ENCODE results near the gene MFSD2A.
"Not testable (repeated sequence)": the region's sequence is repeated elsewhere in the genome, so short reads cannot be mapped to it uniquely, and the experiment has no call there.

MFSD2A gene

DNA sequence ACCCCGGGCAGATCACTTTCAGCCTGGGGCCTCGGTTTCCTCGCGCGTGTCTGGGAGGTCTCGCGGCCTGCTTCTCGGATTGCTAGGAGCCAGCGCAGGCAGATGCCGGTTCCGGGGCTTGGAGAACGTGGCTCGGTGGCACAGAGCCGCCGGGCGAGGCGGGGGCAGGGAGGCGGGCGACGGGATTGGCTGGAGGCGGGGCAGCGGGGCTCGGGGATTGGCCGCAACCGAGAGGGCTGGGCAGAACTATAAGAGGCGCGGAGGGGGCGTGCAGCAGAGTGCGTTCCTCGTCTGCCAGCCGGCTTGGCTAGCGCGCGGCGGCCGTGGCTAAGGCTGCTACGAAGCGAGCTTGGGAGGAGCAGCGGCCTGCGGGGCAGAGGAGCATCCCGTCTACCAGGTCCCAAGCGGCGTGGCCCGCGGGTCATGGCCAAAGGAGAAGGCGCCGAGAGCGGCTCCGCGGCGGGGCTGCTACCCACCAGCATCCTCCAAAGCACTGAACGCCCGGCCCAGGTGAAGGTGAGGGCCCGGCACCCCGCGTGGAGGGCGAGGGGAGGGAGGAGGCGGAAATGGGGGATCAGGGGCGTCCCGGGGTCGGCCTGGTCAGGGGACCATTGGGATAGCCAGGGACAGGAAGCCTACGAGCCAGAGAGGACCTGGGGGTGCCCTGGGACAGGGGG, at the start of gene MFSD2A:
TSS of gene MFSD2A (plus strand) at position 276 of the 677 bp plus-strand sequence. CDS start at position 424, 148 bp downstream.
- in situ Hi-C loops (cut with MboI; ENCODE audit: low sequenced_read_pairs): no loop called here
- Histone ChIP-seq H3K9me3 (no peaks in the 10 kb centered on the region), H3K4me3 (peak within 1 kb of the TSS; percentile 59), H3K4me1 (peaks cover 22% of the 10 kb centered on the region), H3K36me3 (replicated peaks) (no peaks in the 10 kb centered on the region; the same call in 1 of the 2 replicates), H3K27me3 (ENCODE audit: low read depth) (no peaks in the 10 kb centered on the region)
- DNase-seq (ENCODE audit: low spot score in 2 of 2): peak; percentile 91 to 98

DNA sequence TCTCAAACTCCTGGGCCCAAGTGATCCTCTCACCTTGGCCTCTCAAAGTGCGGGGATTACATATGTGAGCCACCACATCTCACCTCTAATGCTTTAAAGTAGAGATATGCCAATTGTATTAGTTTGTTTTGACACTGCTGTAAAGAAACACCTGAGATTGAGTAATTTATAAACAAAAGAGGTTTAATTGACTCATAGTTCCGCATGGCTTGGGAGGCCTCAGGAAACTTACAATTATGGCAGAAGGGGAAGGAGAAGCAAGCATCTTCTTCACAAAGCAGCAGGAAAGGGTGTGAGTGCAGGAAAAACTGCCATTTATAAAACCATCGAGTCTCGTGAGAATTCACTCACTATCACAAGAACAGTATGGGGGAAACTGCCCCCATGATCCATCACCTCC, 49.8 kb upstream of the MFSD2A start:
- in situ Hi-C loops (cut with MboI; ENCODE audit: low sequenced_read_pairs): no loop called here
- DNase-seq (ENCODE audit: low spot score in 2 of 2): no peak

DNA sequence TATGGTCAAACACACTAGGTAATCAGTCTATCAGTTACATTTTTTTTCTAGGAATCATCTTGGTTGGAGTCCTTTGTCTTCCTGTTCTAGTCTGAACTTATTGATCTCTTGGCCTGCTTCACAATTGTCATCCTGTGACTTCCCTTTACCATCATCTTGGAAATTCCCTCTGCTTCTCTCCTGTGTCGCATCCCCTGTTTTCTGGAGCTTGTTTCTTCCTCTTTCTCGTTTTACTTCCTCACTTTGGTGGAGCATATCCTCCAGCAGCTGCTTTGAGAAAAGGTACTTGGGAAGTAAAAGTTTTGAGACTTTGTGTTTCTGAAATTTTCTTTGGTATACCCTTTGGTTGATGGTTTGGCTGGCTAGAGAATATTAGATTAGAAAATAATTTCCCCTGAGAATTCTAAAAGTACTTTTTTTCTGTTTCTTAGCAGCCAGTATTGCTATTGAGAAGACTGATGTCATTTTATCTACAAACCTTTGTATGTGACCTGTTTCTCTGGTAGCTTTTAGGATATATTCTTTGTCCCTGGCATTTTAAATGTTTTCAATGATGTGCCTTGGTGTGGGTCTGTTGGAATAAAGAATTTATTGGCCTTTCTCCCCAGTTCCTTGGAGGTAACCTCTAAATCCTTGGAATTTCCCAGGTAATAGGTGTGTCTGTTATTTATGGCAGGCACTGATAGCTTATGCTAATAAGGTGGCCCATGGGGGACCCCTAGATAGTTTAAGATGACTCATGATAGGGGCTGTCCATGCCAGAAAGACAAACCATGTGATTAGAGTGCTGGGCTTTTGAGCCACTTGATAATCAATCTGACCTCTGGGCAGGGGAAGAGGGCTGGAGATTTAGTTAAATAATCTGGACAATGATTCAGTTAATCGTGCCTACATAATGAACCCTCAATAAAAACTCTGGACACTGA, 47.2 kb upstream of the MFSD2A start:
- no peak overlapping the region for H3K4me3 ChIP-seq
- H3K9me3 ChIP-seq: peaks cover 11% of the 10 kb centered on the region
- H3K4me1 ChIP-seq: no peaks in the 10 kb centered on the region
- in situ Hi-C loops (cut with MboI; ENCODE audit: low sequenced_read_pairs): no loop called here
- DNase-seq (ENCODE audit: low spot score in 2 of 2): no peak
- H3K36me3 ChIP-seq (replicated peaks): no peaks in the 10 kb centered on the region
- no peaks in the 10 kb centered on the region for H3K27me3 ChIP-seq (ENCODE audit: low read depth)

More for the DNA sequence above, 49.8 kb upstream of the MFSD2A start:
- Histone ChIP-seq H3K4me3 (no peak overlapping the region), H3K4me1 (no peaks in the 10 kb centered on the region; the same call in 1 of the 2 replicates), H3K36me3 (replicated peaks) (no peaks in the 10 kb centered on the region), H3K9me3 (peaks cover 11% of the 10 kb centered on the region), H3K27me3 (ENCODE audit: low read depth) (no peaks in the 10 kb centered on the region)

DNA sequence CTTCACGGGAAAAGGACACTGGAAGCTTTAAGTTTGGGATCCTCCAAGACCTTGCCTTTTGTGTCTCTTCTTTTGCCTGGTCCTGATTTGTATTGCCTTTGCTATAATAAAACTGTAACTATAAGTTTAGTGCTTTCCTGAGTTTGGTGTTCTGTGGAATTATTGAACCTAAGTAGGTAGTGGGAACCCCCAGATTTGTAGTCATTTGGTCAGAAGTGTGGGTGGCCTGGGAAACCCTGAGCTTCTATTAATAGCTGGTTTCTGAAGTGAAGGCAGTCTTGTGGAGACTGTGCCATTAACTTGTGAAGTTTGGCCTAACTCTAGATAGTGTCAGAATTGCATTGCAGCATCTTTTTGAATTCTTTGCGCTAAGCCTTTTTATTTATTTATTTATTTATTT, 46.4 kb upstream of the MFSD2A start:
- in situ Hi-C loops (cut with MboI; ENCODE audit: low sequenced_read_pairs): no loop called here
- H3K4me1 ChIP-seq: no peaks in the 10 kb centered on the region
- H3K4me3 ChIP-seq: no peak overlapping the region
- peaks cover 11% of the 10 kb centered on the region for H3K9me3 ChIP-seq
- DNase-seq (ENCODE audit: low spot score in 2 of 2): no peak
- H3K27me3 ChIP-seq (ENCODE audit: low read depth): no peaks in the 10 kb centered on the region
- H3K36me3 ChIP-seq (replicated peaks): no peaks in the 10 kb centered on the region

DNA sequence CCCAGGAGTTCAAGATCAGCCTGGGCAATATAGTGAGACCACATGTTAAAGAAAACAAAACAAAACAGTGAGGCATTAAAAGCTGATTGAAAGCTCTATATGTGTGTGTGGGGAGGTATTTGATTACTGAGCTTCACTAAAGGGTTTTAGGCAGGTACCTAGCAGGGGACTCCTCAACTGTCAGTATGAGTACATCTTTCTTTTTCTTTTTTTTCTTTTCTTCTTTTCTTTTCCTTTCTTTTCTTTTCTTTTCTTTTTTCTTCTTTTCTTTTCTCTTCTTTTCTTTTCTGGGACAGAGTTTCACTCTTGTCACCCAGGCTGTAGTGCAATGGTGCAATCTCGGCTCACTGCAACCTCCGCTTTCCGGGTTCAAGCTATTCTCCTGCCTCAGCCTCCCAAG, 44.7 kb upstream of the MFSD2A start:
- Histone ChIP-seq H3K36me3 (replicated peaks) (no peaks in the 10 kb centered on the region), H3K9me3 (peaks cover 11% of the 10 kb centered on the region), H3K27me3 (ENCODE audit: low read depth) (no peaks in the 10 kb centered on the region), H3K4me1 (no peaks in the 10 kb centered on the region), H3K4me3 (no peak overlapping the region)
- in situ Hi-C loops (cut with MboI; ENCODE audit: low sequenced_read_pairs): no loop called here
- DNase-seq (ENCODE audit: low spot score in 2 of 2): no peak

DNA sequence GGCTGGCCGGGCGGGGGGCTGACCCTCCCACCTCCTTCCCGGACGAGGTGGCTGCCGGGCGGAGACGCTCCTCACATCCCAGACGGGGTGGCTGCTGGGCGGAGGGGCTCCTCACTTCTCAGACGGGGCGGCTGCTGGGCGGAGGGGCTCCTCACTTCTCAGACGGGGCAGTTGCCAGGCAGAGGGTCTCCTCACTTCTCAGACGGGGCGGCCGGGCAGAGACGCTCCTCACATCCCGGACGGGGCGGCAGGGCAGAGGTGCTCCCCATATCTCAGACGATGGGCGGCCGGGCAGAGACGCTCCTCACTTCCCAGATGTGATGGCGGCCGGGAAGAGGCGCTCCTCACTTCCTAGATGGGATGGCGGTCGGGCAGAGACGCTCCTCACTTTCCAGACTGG, 41.8 kb upstream of the MFSD2A start:
- H3K27me3 ChIP-seq (ENCODE audit: low read depth); H3K4me1 ChIP-seq; H3K36me3 ChIP-seq (replicated peaks); H3K9me3 ChIP-seq; in situ Hi-C loops (cut with MboI; ENCODE audit: low sequenced_read_pairs); H3K4me3 ChIP-seq; DNase-seq (ENCODE audit: low spot score in 2 of 2): not testable (repeated sequence)

DNA sequence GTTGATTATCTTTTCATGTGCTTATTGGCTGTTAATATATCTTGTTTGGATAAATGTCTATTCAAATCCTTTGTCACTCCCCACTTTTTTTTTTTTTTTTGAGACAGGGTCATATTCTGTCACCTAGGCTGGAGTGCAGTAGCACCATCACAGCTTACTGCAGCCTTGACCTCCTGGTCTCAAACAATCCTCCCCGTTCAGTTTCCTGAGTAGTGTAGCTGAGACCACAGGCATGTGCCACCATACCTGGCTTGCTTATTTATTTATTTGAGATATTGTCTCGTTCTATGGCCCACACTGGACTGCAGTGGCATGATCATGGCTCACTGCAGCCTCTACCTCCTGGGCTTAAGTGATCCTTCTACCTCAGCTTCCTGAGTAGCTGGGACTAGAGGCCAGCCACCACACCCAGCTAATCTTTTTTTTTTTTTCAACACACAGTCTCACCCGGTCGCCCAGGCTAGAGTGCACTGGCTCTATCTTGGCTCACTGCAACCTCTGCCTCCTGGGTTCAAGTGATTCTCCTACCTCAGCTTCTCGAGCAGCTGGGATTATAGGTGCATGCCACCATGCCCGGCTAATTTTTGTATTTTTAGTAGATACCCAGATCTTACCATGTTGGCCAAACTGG, 39.3 kb upstream of the MFSD2A start:
- Histone ChIP-seq H3K9me3 (no peaks in the 10 kb centered on the region), H3K36me3 (replicated peaks) (no peaks in the 10 kb centered on the region), H3K27me3 (ENCODE audit: low read depth) (no peaks in the 10 kb centered on the region), H3K4me3 (no peak overlapping the region), H3K4me1 (no peaks in the 10 kb centered on the region)
- no peak for DNase-seq (ENCODE audit: low spot score in 2 of 2)
- in situ Hi-C loops (cut with MboI; ENCODE audit: low sequenced_read_pairs): loop anchor here (5.0 kb wide), 2 partner anchors 57 to 93 kb away; no protein-coding TSS in a partner anchor

DNA sequence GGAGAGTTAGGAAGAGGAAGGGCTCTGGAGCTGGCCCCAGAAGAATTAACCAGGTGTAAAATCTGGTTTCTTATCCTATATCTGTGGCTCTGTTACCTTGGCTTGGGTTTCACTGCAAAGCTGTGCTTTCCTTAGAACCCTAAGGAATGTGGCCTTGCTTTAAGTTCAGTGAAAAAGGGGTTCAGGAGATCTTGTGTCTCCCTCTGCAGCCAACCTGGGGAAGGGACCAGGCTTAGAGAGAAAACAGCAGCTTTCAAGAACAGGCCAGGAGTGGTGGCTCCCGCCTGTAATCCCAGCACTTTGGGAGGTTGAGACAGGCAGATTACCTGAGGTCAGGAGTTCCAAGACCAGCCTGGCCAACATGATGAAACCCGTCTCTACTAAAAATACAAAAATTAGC, 37.1 kb upstream of the MFSD2A start:
- no peaks in the 10 kb centered on the region for H3K27me3 ChIP-seq (ENCODE audit: low read depth)
- no peak for DNase-seq (ENCODE audit: low spot score in 2 of 2)
- in situ Hi-C loops (cut with MboI; ENCODE audit: low sequenced_read_pairs): loop anchor here (5.0 kb wide), 2 partner anchors 54 to 96 kb away; no protein-coding TSS in a partner anchor
- no peaks in the 10 kb centered on the region for H3K9me3 ChIP-seq
- H3K36me3 ChIP-seq (replicated peaks): no peaks in the 10 kb centered on the region
- H3K4me1 ChIP-seq: no peaks in the 10 kb centered on the region
- H3K4me3 ChIP-seq: no peak overlapping the region

DNA sequence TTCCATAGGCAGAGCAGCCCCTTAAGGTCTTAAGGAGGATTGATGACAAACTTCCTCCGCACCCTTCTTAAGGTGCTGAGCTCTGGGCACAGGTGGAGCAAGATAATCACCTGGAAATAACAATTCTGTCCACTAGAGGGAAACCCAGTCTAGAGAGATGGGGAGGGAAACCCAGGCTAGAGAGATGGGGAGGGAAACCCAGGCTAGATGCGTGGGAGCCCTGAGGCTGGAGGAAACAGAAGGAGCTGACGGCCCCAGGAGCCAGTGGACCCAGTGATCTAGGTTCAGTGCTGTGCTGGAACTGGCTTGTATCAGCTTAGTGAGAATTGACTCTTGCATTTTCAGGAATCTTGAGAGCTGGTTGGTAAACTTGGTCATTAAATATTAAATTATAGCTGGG, 35.4 kb upstream of the MFSD2A start:
- no peaks in the 10 kb centered on the region for H3K27me3 ChIP-seq (ENCODE audit: low read depth)
- in situ Hi-C loops (cut with MboI; ENCODE audit: low sequenced_read_pairs): loop anchor here (5.0 kb wide), 2 partner anchors 53 to 97 kb away; no protein-coding TSS in a partner anchor
- H3K36me3 ChIP-seq (replicated peaks): no peaks in the 10 kb centered on the region
- no peaks in the 10 kb centered on the region for H3K9me3 ChIP-seq
- H3K4me1 ChIP-seq: no peaks in the 10 kb centered on the region
- DNase-seq (ENCODE audit: low spot score in 2 of 2): peak; percentile 69 to 71
- no peak overlapping the region for H3K4me3 ChIP-seq

DNA sequence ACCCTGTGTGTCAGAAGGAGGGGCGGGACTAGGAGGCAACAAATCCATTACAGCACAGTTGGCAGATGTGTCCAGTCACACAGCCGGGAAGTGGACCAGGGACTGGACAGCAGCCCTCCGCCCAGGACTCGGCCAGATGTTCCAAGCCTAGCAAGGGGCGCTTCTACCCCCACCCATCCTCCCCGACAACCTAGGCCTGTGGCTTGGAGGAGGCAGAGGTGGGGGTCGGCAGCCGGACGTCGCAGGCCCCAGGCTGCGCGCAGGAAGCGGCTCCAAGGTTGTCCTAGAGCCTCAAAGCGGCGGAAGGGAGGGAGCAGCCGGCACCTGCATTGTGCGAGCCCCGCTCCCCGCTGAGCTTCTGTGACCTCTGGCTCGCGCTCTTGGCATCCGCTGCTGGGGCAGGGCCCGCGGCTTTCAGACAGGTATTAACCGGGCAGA, 32.7 kb upstream of the MFSD2A start:
- H3K9me3 ChIP-seq: no peaks in the 10 kb centered on the region
- DNase-seq (ENCODE audit: low spot score in 2 of 2): no peak
- H3K4me1 ChIP-seq: no peaks in the 10 kb centered on the region
- H3K4me3 ChIP-seq: no peak overlapping the region
- no peaks in the 10 kb centered on the region for H3K36me3 ChIP-seq (replicated peaks)
- H3K27me3 ChIP-seq (ENCODE audit: low read depth): no peaks in the 10 kb centered on the region
- in situ Hi-C loops (cut with MboI; ENCODE audit: low sequenced_read_pairs): no loop called here

DNA sequence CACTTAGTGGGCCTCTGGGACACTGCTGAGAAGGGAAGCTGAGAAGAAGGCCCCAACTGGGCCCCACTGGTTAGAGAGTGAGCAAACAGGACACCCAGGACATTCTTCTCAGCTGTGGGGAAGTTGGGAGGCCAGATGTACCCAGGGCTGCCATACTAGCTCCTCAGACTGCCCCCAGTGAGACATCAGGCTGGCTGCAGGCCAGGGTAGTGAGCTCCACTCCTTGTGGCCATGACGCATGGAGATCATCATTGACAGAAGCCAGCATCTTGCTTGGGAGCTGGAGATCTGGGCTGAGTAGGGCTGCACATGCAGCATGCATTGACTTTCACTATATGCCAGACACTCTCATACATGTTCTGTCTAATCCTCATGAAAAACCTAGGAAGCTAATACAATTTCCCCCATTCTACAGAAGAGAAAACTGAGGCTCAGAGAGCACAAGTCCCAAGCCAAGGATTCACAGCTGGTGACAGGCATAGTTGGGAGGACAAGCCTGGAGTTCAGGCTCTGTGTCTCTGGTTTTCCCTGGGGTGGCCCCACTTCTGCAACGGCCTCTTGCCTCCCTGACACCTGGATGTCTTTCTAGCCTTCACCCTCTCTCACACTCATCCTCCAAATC, 29.1 kb upstream of the MFSD2A start:
- no peak for DNase-seq (ENCODE audit: low spot score in 2 of 2)

DNA sequence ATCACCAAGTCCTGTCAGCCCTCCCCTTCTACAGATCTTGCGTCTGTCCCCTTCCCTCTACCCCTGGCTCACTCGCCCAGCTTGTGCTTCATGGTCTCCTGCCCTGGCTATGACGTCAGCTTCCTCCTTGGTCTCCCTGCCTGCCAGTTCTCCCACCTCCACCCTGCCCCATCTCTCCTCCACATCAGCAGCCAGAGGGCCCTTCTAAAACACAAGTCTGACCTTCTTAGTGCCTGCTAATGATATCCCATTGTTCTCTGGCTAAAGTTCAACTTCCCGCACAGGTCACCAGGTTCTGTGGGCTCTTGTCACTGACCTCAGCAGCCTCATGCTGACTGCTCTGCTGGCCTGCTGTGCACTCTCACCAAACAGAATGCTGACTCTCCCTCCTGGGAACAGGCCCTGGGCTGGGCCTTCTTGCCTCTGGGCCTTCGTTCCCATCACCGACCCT, 28.6 kb upstream of the MFSD2A start:
- DNase-seq (ENCODE audit: low spot score in 2 of 2): no peak
- in situ Hi-C loops (cut with MboI; ENCODE audit: low sequenced_read_pairs): no loop called here
- Histone ChIP-seq H3K36me3 (replicated peaks) (no peaks in the 10 kb centered on the region), H3K9me3 (no peaks in the 10 kb centered on the region), H3K4me1 (no peaks in the 10 kb centered on the region), H3K27me3 (ENCODE audit: low read depth) (no peaks in the 10 kb centered on the region), H3K4me3 (no peak overlapping the region)

More for the DNA sequence above, 29.1 kb upstream of the MFSD2A start:
- Histone ChIP-seq H3K9me3 (no peaks in the 10 kb centered on the region), H3K4me3 (no peak overlapping the region), H3K4me1 (no peaks in the 10 kb centered on the region), H3K27me3 (ENCODE audit: low read depth) (no peaks in the 10 kb centered on the region), H3K36me3 (replicated peaks) (no peaks in the 10 kb centered on the region)
- in situ Hi-C loops (cut with MboI; ENCODE audit: low sequenced_read_pairs): no loop called here

DNA sequence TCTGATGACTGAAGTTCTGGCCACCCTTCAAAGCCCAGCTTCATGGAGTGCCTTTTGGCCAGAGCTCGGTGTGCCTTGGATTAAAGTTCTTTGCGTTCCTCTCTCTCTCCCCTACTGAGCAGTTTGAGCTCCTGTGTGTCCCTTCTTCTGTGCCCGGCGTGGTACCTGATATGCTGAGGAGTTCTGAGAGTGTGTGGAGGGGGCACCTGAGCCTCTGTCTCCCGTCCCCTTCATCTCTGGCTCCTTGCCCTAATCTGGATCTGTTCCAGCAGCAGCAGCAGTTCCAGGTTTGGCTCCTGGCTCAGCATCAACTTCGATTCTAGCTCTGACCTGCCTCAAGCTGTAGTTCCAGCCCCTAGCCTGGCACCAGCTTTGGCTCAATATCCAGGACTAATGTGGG, 28.1 kb upstream of the MFSD2A start:
- Histone ChIP-seq H3K9me3 (no peaks in the 10 kb centered on the region), H3K4me3 (no peak overlapping the region), H3K27me3 (ENCODE audit: low read depth) (no peaks in the 10 kb centered on the region), H3K36me3 (replicated peaks) (no peaks in the 10 kb centered on the region), H3K4me1 (no peaks in the 10 kb centered on the region)
- no peak for DNase-seq (ENCODE audit: low spot score in 2 of 2)
- in situ Hi-C loops (cut with MboI; ENCODE audit: low sequenced_read_pairs): no loop called here
